Measurements from ENCODE around the gene ITGB3.

ITGB3 gene

DNA sequence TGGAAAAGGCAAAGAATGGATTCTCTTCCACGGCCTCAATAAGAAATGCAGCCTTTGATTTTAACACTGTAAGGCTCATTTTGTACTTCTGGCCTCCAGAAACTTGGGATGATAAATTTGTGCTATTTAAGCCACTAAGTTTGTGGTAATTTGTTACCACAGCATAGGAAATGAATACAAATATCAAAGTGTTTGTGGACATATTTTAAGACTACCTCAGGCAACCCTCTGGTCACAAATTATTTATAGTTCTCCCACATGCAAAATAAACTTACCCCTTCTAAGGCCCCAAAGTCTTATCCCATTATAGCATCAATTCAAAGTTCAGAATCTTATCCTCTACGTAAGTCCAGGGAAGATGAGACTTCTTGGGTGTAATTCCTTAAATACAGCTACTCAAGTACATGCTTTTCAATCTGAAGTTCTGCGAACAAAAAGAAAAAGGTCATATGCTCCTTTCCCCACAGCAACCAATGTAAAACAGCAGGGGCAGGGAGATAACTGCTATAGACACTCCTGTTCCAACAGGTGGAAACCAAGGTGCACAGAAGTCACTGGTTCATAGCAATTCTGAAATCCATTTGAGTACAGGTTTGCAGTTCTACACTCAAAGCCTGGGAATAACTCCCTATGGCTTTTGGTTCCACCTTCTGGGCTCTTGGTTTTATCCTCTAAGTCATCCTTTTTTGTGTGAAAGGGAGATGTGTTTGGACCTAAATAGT is 64.7 kb downstream of the ITGB3 start:
- DNase-seq = no peak
- peaks cover 35% of the 10 kb centered on the region for H3K27me3 Mint-ChIP-seq
- no peaks in the 10 kb centered on the region for H3K9me3 Mint-ChIP-seq
- no peak overlapping the region for H3K4me3 Mint-ChIP-seq
- no peaks in the 10 kb centered on the region for H3K36me3 Mint-ChIP-seq
- peaks cover 7% of the 10 kb centered on the region for H3K4me1 Mint-ChIP-seq
- CTCF ChIA-PET = interaction anchor here (0.6 kb wide), 2 partner anchors 66 to 145 kb away, joined by 3 read pairs; no protein-coding TSS in a partner anchor
- no peak overlapping the region for H3K27ac Mint-ChIP-seq

DNA sequence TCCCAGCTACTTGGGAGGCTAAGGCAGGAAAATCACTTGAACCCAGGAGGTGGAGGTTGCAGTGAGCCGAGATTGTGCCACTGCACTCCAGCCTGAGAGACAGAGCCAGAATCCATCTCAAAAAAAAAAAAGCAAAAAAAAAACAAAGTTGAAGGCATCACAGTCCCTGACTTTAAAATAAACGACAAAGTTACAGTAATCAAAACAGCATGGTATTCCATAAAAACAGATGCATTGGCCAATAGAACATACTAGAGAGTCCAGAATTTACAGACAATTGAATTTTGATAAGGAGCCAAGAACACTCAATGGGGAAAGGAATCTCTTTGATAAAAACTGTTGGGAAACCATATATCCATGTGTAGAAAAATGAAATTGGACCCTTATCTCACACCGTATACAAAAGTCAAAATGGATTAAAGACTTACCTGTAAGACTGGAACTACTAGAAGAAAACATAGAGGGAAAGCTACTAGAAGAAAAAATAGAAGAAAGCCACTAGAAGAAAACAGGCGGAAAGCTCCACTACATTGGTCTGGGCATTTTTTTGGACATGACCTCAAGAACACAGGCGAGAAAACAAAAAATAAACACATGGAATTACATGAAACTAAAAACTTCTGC is 67.4 kb downstream of the ITGB3 start:
- CTCF ChIA-PET = no interaction called here
- Mint-ChIP-seq H3K4me1 (peaks cover 25% of the 10 kb centered on the region), H3K9me3 (no peaks in the 10 kb centered on the region), H3K36me3 (peaks cover 3% of the 10 kb centered on the region), H3K27ac (no peak overlapping the region), H3K4me3 (no peak overlapping the region), H3K27me3 (peaks cover 54% of the 10 kb centered on the region)
- DNase-seq = no peak

DNA sequence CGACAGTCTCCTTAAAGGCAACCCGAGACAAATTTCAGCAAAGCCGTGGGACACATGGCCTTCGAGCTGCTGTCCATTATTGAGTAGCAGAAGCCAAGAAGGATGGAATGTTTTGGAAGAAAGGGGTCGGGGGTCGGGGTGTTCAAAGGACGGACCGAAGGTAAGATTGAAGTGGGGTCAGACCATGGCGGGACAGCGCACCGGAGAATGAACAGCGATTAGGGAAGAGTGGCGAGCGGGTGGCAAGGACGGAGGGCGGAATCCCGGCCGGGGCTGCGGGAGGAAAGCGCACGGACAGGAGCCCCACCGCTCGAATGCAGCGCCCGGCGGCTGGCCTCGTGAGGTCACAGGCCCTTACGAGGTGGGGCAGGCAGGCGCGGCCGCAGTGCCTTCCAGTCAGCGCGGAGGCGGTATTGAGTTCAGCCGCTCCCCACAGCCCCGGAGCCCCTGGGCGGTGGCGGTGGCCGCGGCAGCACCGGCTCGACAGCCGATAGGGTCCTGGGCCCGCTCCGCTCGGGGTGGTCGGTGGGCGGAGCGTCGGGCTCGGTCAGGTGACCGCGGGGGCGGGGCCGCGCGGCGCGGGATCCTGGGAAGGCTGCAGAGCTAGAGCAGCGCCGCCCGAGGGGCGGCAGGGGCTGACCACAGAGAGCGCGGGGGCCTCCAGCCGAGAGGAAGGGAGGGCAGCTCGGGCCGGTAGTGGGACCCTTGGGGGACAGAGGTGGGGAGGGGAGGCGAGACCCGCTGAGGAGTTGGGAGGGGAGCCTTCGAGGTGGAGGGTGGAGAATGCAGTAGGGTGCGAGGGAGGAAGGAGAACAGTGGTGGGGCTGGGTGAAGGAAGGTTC is 70.0 kb downstream of the ITGB3 start, which contains the start of gene EFCAB13:
Gene EFCAB13 (plus strand): TSS at position 574 of the 842 bp plus-strand sequence. CDS start 4,399 bp downstream, outside the sequence.
- Mint-ChIP-seq H3K4me3 (peak within 1 kb of the TSS; percentile 99), H3K9me3 (no peaks in the 10 kb centered on the region), H3K27me3 (peaks cover 47% of the 10 kb centered on the region), H3K4me1 (peaks cover 25% of the 10 kb centered on the region), H3K36me3 (peaks cover 3% of the 10 kb centered on the region), H3K27ac (peak within 1 kb of the TSS; percentile 93)
- CTCF ChIA-PET = interaction anchor here (0.7 kb wide), 1 partner anchor 9 kb away, joined by 3 read pairs; no protein-coding TSS in a partner anchor
- DNase-seq = peak; percentile 85

DNA sequence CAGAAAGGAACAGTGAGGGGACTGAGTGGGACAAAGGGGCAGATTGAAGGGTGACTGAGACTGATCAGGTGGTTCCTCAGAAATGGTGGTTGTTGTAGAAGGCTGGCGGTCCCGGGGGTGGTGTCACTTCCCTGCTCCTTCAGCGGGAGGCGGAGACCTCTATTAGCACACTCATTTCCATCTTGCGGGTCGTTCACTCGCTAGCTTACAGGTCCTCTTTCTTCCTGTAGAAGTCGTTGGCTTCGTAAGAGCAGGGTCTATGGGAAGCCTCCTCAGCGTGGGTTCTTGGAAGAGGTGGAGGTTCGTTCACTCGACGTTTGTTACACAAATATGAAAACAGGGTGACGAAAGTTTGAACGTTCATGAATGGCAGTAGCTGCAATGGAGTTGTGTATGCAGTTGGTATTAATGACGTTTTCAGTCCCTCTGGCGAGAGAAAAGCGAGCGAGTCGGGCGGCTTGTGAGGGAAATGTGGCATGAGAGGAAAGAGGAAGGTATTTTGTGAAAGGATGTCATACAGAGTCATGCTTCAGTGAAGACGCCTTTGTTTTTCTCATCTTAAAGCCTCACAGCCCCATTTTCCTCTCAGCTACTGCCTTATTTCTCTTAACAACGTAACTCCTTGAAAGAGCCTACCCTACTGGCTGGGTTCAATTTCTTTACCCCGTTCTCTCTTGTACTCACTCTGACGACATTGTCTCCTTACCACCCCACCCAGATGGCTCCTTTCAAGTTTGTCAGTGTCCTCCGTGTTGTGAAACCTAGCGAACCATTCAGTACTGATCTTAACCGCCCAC is 70.8 kb downstream of the ITGB3 start:
- CTCF ChIA-PET = interaction anchor here (0.7 kb wide), 1 partner anchor 10 kb away, joined by 3 read pairs; no protein-coding TSS in a partner anchor
- Mint-ChIP-seq H3K27ac (peak overlapping the region; percentile 93), H3K27me3 (peaks cover 40% of the 10 kb centered on the region), H3K36me3 (peaks cover 3% of the 10 kb centered on the region), H3K4me1 (peaks cover 25% of the 10 kb centered on the region), H3K9me3 (no peaks in the 10 kb centered on the region), H3K4me3 (peak overlapping the region; percentile 99)
- DNase-seq = peak; percentile 70

DNA sequence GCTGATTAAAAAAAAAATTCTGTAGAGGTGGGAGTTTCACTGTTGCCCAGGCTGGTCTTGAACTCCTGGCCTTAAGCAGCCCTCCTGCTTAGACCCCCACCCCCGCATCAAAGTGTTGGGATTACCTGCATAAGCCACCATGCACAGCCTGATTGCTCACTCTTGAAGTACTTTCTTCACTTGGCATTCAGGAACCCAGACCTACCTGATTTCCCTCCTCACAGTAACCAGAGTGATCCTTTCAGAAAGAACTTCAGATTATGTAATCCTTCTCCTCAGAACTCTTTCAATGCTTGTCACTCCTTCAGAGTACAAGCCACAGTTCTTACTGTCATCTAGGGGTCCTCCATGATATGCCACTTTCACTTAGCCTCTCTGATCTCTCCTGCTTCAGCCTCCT is 71.5 kb downstream of the ITGB3 start:
- H3K27ac Mint-ChIP-seq = peak overlapping the region; percentile 12
- CTCF ChIA-PET = interaction anchor here (0.6 kb wide), 1 partner anchor 15 kb away, joined by 5 read pairs; no protein-coding TSS in a partner anchor
- H3K27me3 Mint-ChIP-seq = peaks cover 39% of the 10 kb centered on the region
- DNase-seq = no peak
- peak overlapping the region; percentile 99 for H3K4me3 Mint-ChIP-seq
- peaks cover 3% of the 10 kb centered on the region for H3K36me3 Mint-ChIP-seq
- peaks cover 25% of the 10 kb centered on the region for H3K4me1 Mint-ChIP-seq
- H3K9me3 Mint-ChIP-seq = no peaks in the 10 kb centered on the region

DNA sequence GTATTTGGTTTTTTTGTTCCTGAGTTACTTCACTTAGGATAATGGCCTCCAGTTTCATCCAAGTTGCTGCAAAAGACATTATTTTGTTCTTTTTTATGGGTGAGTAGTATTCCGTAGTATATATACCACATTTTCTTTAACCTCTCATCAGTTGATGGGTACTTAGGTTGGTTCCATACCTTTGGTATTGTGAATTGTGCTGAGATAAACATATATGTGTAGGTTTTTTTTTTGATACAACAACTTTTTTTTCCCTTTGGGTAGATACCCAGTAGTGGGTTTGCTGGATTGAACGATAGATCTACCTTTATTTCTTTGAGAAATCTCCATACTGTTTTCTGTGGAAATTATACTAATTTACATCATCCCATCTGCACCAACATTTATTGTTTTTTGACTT is 76.9 kb downstream of the ITGB3 start:
- no peak for DNase-seq
- H3K4me3 Mint-ChIP-seq = no peak overlapping the region
- no peaks in the 10 kb centered on the region for H3K9me3 Mint-ChIP-seq
- CTCF ChIA-PET = no interaction called here
- peaks cover under 1% of the 10 kb centered on the region for H3K27me3 Mint-ChIP-seq
- H3K36me3 Mint-ChIP-seq = peaks cover 5% of the 10 kb centered on the region
- peaks cover under 1% of the 10 kb centered on the region for H3K4me1 Mint-ChIP-seq
- H3K27ac Mint-ChIP-seq = no peak overlapping the region

DNA sequence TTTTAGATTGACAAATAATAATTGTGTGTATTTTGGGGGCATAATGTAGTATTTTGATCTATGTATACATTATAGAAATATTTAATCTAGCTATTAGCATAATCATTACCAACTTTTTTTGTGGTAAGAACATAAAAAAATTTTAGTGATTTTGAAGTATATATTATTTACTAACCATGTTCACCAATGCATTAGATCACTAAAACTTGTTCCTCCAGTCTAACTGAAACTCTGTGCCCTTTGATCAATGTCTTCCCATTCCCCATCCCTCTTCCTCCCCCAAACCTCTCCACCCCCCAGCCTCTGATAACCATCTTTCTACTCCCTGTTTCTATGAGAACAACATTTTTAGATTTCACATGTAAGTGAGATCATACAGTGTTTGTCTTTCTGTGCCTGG is 78.7 kb downstream of the ITGB3 start:
- no peak overlapping the region for H3K27ac Mint-ChIP-seq
- H3K36me3 Mint-ChIP-seq = peaks cover 5% of the 10 kb centered on the region
- no peaks in the 10 kb centered on the region for H3K4me1 Mint-ChIP-seq
- DNase-seq = no peak
- no peaks in the 10 kb centered on the region for H3K27me3 Mint-ChIP-seq
- H3K4me3 Mint-ChIP-seq = no peak overlapping the region
- no peaks in the 10 kb centered on the region for H3K9me3 Mint-ChIP-seq
- CTCF ChIA-PET = no interaction called here

DNA sequence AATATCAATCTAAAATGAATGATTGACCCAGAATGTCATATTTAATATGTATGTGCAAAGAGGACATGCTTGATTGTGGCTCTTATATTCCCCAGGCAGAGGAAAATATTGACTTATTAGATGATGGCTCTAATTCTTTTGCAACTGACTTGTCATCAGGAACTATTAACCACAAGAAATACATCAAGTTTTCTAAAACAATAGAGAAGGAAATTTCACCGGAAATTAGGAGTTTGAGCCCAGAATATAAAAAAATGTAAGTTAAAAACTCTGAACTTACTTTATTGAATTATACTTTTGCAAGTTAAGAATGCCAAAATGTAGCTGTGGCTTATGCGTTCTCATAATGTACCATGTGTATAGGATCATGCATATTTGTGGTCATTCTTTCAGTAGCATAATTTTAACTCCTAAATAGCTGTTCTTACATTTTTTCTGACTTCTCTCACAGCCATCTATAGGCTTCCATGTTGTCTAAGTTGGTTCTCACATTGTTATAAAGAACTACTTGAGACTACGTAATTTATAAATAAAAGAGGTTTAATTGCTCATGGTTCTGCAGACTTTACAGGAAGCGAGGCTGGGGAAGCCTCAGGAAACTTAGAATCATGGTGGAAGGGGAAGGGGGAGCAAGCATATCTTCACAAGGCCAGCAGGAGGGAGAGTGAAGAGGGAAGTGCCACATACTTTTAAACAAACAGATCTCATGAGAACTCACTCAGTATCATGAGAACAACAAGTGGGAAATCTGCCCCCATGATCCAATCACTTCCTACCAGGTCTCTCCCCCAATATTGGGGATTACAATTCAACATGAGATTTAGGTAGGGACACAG is 81.7 kb downstream of the ITGB3 start:
- Mint-ChIP-seq H3K36me3 (peaks cover 5% of the 10 kb centered on the region), H3K4me3 (no peak overlapping the region), H3K27me3 (no peaks in the 10 kb centered on the region), H3K9me3 (no peaks in the 10 kb centered on the region), H3K27ac (no peak overlapping the region), H3K4me1 (no peaks in the 10 kb centered on the region)
- no peak for DNase-seq
- CTCF ChIA-PET = no interaction called here

DNA sequence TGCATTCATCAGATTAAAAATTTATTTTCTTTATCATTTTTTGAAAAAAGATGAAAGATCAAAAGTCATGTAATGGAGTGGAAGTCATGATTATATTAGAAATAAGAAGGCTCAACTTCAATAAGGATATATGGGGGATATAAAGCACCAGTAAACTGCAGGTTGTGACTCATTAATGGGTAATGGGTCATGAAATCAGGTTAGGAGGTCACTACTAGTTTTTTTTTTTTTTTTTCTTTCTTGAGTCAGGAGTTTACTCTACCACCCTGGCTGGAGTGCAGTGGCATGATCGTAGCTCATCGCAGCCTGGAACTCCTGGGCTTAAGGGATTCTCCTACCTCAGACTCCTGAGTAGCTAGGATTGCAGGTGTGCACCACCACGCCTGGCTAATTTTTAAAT is 84.4 kb downstream of the ITGB3 start:
- Mint-ChIP-seq H3K9me3 (no peaks in the 10 kb centered on the region), H3K36me3 (no peaks in the 10 kb centered on the region), H3K27me3 (no peaks in the 10 kb centered on the region), H3K4me3 (no peak overlapping the region), H3K4me1 (no peaks in the 10 kb centered on the region), H3K27ac (no peak overlapping the region)
- CTCF ChIA-PET = interaction anchor here (0.6 kb wide), 1 partner anchor 99 kb away, joined by 3 read pairs; no protein-coding TSS in a partner anchor
- DNase-seq = no peak

DNA sequence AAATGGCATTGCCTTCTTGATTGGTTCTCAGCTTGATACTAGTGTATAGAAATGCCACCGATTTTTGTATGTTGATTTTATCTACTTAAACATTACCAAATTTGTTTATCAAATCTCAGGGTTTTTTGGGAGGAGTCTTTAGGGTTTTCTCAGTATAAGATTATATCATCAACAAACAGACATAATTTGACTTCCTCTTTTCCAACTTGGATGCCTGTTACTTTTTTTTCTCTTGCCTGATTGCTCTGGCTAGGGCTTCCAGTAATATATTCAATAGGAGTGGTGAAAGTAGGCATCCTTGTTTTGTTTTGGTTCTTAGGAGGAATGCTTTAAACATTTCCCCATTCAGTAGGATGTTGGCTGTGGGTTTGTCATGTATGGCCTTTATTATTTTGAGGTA is 99.2 kb downstream of the ITGB3 start:
- peaks cover 3% of the 10 kb centered on the region for H3K9me3 Mint-ChIP-seq
- no peaks in the 10 kb centered on the region for H3K27me3 Mint-ChIP-seq
- no peak overlapping the region for H3K4me3 Mint-ChIP-seq
- H3K4me1 Mint-ChIP-seq = peaks cover 9% of the 10 kb centered on the region
- CTCF ChIA-PET = no interaction called here
- DNase-seq = no peak
- no peaks in the 10 kb centered on the region for H3K36me3 Mint-ChIP-seq
- no peak overlapping the region for H3K27ac Mint-ChIP-seq

DNA sequence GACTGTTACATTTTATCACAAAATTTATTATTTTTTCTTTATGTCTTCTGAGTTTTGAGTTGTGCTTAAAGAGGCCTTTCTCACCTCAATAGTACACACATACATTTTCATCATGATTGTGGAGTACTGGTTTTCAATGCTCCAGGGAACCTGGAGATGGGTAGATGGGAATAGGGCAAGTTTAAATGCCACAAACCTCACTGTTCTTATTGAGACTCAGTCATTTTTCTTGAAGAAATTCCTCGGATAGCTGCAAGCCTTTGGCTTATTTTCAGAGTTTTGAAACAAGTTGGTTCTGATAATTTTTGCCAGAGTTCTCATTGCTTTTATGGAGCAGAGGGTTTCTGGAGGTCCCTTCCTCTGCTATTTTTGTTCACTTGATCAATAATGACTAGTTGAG is 105.0 kb downstream of the ITGB3 start:
- H3K4me3 Mint-ChIP-seq = no peak overlapping the region
- CTCF ChIA-PET = no interaction called here
- H3K4me1 Mint-ChIP-seq = peaks cover 8% of the 10 kb centered on the region
- H3K27me3 Mint-ChIP-seq = no peaks in the 10 kb centered on the region
- H3K36me3 Mint-ChIP-seq = no peaks in the 10 kb centered on the region
- H3K27ac Mint-ChIP-seq = no peak overlapping the region
- H3K9me3 Mint-ChIP-seq = peaks cover 3% of the 10 kb centered on the region
- no peak for DNase-seq

Measured in activated naive CD4-positive, alpha-beta T cell treated with anti-CD3 and anti-CD28 coated beads, Interleukin-2, amount 10 ng/mL, durations not matched to agents 7 days and 5 days (primary cell).